AG09309 (cell line): ENCODE data around the gene DAGLA.

ENCODE experiments used
- DNase-seq: peaks from one replicate; pipeline ENCODE4 v3.0.0-alpha.2; 2010; ENCODE audit warnings: low read depth
- H3K4me3 ChIP-seq: 2 replicates; pipeline ENCODE4 v1.5.1; 2011; ENCODE audit warnings: mild to moderate bottlenecking, low read depth, low read length, moderate library complexity; ENCODE audit not compliant: control insufficient read depth
- CTCF ChIP-seq: IDR thresholded peaks from 2 replicates; pipeline ENCODE4 v1.5.1; 2011; ENCODE audit warnings: mild to moderate bottlenecking, low read depth, low read length, inconsistent platforms; ENCODE audit not compliant: insufficient read depth, control insufficient read depth; ENCODE audit errors: missing control alignments

DAGLA gene

GRCh38 chr11:61747967-61748285, 67.7 kb downstream of the DAGLA start:
- no peak for TF ChIP-seq CTCF
- no peak overlapping the region for H3K4me3 ChIP-seq
- DNase-seq: no peak

GRCh38 chr11:61749591-61750217, 69.5 kb downstream of the DAGLA start:
- no peak for DNase-seq
- no peak overlapping the region for H3K4me3 ChIP-seq

GRCh38 chr11:61750631-61751273, 70.6 kb downstream of the DAGLA start:
- TF ChIP-seq CTCF: no peak
- no peak overlapping the region for H3K4me3 ChIP-seq
- no peak for DNase-seq

More at GRCh38 chr11:61749591-61750217, 69.5 kb downstream of the DAGLA start:
- TF ChIP-seq CTCF: no peak

DNA sequence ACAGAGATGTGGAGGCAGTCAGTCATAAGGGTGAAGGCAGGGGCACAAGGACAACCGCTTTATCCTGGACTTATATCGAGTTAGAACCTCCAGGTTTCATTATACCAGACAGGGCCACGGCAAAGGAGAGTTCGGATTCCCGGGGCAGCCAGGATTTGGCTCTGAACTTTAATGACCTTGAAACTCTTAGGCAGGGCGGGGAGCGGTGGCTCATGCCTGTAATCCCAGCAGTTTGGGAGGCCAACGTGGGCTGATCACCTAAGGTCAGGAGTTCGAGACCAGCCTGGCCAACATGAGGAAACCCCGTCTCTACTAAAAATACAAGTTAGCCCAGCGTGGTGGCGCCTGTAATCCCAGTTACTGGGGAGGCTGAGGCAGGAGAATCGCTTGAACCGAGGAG, 71.2 kb downstream of the DAGLA start:
- no peak for TF ChIP-seq CTCF

DNA sequence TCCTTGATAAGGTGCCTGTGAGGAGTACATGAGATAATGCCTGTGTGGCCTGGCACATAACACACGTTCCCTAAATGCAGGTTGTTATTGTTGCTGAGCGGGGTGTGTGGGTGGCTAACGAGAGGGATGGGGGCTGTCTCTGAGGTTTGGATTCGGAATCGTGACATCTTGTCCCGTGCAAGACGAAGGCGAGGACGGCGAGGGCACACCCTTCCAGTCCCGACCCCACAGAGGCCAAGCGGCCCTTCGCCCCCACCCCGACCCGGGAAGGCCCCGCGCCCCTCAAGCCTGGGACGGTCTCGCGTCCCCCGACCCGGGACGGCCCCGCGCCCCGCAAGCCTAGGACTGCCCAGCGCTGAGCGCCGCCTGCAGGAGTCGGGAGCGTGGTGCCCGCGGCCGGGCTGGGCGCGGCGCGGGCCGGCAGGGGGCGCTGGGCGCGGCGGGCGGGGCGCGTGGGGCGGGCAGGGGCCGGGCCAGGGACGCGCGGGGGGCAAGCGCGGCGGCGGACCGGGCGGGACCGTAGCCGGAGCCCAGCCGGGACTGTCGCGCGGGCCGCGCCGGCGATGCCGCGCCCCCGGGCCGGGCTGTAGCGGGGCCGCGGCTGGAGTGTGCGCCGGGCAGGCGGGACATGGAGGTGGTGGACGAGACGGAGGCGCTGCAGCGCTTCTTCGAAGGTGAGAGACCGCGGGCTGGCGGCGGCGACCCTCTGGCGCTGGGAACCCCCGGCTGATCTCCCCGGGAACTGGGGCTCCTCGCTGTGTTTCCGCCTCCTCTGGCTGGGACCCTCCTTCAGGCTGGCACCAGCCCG, 72.1 kb downstream of the DAGLA start, which contains the start of gene MYRF:
MYRF (plus strand) TSS at position 520 of the 808 bp plus-strand sequence; CDS start at position 629, 109 bp downstream.
- peak; percentile 38 for TF ChIP-seq CTCF
- no peak for DNase-seq
- H3K4me3 ChIP-seq: peak within 1 kb of the TSS; percentile 42

More for the DNA sequence above, 71.2 kb downstream of the DAGLA start:
- no peak overlapping the region for H3K4me3 ChIP-seq
- DNase-seq: no peak

- TF ChIP-seq CTCF: no peak
- peak overlapping the region; percentile 42 for H3K4me3 ChIP-seq
- DNase-seq: no peak
Observed at GRCh38 chr11:61752925-61753521, 72.8 kb downstream of the DAGLA start.
